GM12865 (cell line): ENCODE results near the gene AGO4.

Experiments
- DNase-seq: peaks from one replicate; pipeline ENCODE4 v3.0.0; 2010; ENCODE audit warnings: low read depth
- H3K4me3 ChIP-seq: 2 replicates; pipeline ENCODE4 v1.5.1; 2011; ENCODE audit warnings: mild to moderate bottlenecking, low read depth, low read length, control low read depth
- TF ChIP-seq, protein P1 (sequence below): IDR thresholded peaks from 2 replicates; pipeline ENCODE4 v1.5.1; 2011; ENCODE audit warnings: low read length, control low read depth, low read depth, inconsistent platforms; ENCODE audit not compliant: insufficient read depth; ENCODE audit errors: missing control alignments

The AGO4 gene

DNA sequence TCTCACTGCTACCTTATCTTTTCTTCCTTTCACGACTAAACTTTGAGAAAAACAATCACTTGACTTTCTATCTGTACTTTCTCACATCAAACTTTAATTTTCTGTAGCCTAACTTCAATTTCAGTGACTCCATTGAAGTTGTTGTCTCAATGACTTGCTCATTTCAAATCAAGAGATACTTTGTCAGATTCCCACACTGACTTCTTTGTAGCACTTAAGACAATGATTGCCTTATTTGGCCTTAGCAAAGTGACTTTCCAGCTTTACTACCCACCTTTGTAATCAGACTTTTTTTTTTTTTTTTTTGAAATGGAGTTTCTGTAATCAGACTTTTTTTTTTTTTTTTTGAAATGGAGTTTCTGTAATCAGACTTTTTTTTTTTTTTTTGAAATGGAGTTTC lies 37.0 kb downstream of the AGO4 start:
- TF ChIP-seq, protein P1, sequence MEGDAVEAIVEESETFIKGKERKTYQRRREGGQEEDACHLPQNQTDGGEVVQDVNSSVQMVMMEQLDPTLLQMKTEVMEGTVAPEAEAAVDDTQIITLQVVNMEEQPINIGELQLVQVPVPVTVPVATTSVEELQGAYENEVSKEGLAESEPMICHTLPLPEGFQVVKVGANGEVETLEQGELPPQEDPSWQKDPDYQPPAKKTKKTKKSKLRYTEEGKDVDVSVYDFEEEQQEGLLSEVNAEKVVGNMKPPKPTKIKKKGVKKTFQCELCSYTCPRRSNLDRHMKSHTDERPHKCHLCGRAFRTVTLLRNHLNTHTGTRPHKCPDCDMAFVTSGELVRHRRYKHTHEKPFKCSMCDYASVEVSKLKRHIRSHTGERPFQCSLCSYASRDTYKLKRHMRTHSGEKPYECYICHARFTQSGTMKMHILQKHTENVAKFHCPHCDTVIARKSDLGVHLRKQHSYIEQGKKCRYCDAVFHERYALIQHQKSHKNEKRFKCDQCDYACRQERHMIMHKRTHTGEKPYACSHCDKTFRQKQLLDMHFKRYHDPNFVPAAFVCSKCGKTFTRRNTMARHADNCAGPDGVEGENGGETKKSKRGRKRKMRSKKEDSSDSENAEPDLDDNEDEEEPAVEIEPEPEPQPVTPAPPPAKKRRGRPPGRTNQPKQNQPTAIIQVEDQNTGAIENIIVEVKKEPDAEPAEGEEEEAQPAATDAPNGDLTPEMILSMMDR: no peak
- H3K4me3 ChIP-seq: no peak overlapping the region
- DNase-seq: no peak

DNA sequence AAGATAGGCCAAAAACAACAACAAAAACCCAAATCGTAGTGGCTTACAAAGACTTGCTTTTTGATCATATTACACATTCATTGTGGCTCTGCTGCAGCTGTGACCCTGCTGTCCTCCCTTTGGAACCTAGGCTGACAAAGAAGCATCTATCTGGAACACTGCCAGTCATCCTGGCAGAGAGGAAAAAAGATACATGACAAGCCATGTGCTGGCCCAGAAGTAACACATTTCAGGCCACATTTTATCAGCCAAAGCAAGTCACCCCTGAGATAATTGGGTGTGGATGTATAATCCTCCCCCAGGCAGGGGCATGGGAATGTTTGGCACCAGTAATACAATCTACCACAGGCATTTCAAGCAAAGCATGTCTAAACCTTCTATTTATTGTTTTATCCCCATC lies 38.0 kb downstream of the AGO4 start:
- no peak for DNase-seq
- TF ChIP-seq, protein P1: no peak
- H3K4me3 ChIP-seq: no peak overlapping the region

DNA sequence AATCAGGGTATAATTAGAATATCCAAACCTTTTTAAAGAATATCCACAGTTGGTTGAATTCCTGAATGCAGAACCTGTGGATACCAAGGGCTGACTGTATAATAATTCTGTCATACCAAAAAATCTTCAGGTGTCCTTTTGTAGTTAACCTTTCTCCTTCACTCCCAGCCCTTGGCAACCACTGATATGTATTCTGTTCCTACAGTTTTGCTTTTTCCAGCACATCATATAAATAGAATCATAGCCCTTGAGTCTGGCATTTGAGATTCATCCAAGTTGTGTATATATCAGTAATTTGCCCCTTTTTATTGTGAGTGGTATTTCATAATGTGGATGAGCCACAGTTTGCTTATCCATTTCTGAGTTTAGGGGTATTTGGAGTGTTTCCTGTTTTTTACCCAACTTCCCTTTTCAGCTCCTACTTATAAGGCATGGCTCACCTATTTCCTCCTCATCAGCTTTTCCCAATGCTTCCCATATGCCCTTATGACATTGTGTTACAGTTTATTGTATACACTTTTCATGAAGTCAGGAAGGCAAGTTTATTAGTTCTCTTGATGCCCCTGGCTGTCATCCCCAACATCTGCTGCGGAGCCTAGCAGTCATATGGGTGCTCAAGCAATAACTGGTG lies 40.2 kb downstream of the AGO4 start:
- TF ChIP-seq, protein P1: no peak
- DNase-seq: no peak
- no peak overlapping the region for H3K4me3 ChIP-seq

DNA sequence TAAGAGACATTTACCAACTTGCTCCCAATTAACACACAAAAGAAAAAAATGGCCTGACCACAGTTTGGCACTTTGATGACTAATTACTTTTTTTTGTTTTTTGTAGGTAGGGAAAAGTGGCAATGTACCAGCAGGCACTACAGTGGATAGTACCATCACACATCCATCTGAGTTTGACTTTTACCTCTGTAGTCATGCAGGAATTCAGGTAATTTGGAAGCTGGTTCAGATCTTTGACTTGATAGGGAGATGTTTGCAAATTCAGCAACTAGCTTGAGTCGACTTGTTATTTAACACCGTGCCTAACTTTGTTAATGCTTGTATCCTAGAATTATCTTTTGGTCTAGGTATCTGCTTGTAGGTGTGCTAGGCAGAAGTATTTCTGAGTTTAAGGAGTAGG lies 42.2 kb downstream of the AGO4 start:
- DNase-seq: no peak
- no peak overlapping the region for H3K4me3 ChIP-seq
- TF ChIP-seq, protein P1: no peak

DNA sequence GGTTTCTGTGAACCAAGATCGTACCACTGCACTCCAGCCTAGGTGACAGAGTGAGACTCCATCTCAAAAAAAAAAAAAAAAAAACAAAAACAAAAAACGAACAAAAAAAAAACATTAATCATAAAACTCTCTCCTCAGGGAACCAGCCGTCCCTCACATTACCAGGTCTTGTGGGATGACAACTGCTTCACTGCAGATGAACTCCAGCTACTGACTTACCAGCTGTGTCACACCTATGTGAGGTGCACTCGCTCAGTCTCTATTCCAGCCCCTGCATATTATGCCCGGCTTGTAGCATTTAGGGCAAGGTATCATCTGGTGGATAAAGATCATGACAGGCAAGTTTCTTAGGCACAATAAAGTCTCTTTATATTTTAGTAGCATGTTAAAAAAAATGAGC lies 42.9 kb downstream of the AGO4 start:
- TF ChIP-seq, protein P1: no peak
- DNase-seq: no peak
- no peak overlapping the region for H3K4me3 ChIP-seq

DNA sequence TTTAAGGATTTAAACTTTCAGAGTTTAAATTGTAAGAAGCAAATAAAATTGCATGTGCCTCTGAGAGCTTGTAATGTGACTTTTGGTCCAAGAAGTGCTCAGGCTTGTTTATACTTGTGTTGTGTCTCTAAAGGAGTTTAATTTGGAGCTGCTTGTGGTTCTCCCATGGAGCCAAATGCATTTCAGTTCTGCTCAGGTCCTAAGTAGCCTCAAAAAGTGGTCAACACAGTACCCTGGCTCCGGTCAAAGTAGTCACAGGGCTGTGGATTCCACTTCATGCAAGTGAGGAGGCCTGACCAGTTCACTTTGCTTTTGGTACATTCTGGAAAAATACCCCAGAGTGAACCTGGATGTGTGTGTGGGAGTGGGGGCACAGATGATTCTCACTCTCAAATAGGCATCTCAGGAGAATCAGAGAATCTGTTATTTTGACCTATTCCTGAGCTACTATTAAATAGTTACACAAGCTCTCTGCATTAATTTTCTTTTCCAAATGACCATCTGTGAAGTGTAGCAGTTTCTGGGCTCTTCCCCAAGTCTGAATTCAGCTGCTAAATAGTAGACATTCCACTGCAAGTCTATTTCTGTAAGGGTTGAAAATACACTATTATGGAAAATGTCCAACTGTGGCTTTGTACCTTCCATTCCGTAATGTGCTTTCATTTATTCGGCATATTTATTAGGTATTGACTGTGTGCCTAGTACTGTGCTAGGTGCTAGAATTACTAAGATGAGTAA lies 43.5 kb downstream of the AGO4 start:
- no peak for DNase-seq
- H3K4me3 ChIP-seq: no peak overlapping the region
- TF ChIP-seq, protein P1: no peak
